Urinary bladder (tissue), 4 donors: Measurements from ENCODE around the gene PARVA. TPM values are rescaled to one million over a fixed set of nuclear protein-coding genes. Genes with fewer than 3 reads are reported as not detected.
A peak's percentile ranks its signal among the peaks of the same experiment; 100 is the strongest.
"Not testable (repeated sequence)": the region's sequence is repeated elsewhere in the genome, so short reads cannot be mapped to it uniquely, and the experiment has no call there.

Experiments used
- DNase-seq: peaks from one replicate; pipeline ENCODE4 v3.0.0-alpha.2; 2015; ENCODE audit errors: extremely low spot score
- H3K27ac ChIP-seq: one replicate; pipeline ENCODE4 v1.5.1; 2013; ENCODE audit warnings: low read depth, mild to moderate bottlenecking, moderate library complexity
- H3K36me3 ChIP-seq: one replicate; pipeline ENCODE4 v1.6.1; 2013; ENCODE audit warnings: mild to moderate bottlenecking, moderate library complexity; ENCODE audit not compliant: insufficient read depth
- H3K4me1 ChIP-seq: one replicate; pipeline ENCODE4 v1.6.1; 2013; ENCODE audit warnings: mild to moderate bottlenecking, moderate library complexity; ENCODE audit not compliant: insufficient read depth
- H3K4me3 ChIP-seq: one replicate; pipeline ENCODE4 v1.5.1; 2013; ENCODE audit warnings: low read depth, low read length
- WGBS: extraction: QIAGEN DNeasy Blood & Tissue Kit; methylation state at CpG from one replicate; pipeline ENCODE4 v1.1.7; 2013; 5-methylcytosine and 5-hydroxymethylcytosine counted together
- polyA plus RNA-seq: library from polyadenylated mRNA; stranded (reverse); fragments of 200-250 nt; gene quantifications from one replicate; pipeline ENCODE4 v1.2.3, GENCODE V29; 2013
- total RNA-seq: library from RNA; depleted of rRNA; stranded (reverse); fragments of >200 nt; gene quantifications from one replicate; pipeline ENCODE4 v1.2.3, GENCODE V29; 2014
- donor health status: healthy with polysubstance abuse.
- donor health status: healthy.

The PARVA gene
- total RNA-seq = 69.8 TPM
- polyA plus RNA-seq = 128 TPM

GRCh38 chr11:12377106-12377823, at the start of gene PARVA:
TSS of gene PARVA (plus strand) at chr11:12377571. CDS start at chr11:12377648, 77 bp downstream.
- Histone ChIP-seq H3K4me1 (no peaks in the 10 kb centered on the region), H3K27ac (peak within 1 kb of the TSS; percentile 95), H3K4me3 (peak within 1 kb of the TSS; percentile 72), H3K36me3 (no peaks in the 10 kb centered on the region)
- 6% methylated on average over 55 of the region's 55 CpGs for WGBS
- DNase-seq = no peak

DNA sequence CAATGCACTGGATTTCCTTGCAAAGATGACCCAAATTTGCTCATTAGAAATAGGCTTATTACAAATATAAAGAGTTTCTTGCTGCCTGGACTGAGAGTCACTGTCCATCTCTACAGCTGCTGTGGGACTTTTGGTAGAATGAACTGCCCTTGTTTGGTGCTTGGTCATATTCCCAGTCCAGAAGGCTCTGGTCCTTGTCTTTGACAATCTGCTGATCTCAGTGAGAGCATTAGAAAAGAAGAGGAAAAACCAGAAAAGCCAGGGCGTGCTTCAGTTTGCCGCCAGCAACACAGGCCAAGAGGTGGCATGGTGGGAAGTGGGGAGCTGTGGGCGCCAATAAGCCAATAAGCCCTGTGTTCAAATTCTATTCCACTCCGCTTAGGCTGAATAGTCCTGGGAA, 48.2 kb upstream of the PARVA start:
- WGBS = 66% methylated on average over 4 of the region's 4 CpGs
- Histone ChIP-seq H3K4me1 (no peaks in the 10 kb centered on the region), H3K4me3 (no peak overlapping the region), H3K36me3 (no peaks in the 10 kb centered on the region), H3K27ac (no peak overlapping the region)
- no peak for DNase-seq

- Histone ChIP-seq H3K36me3 (no peaks in the 10 kb centered on the region), H3K27ac (no peak overlapping the region), H3K4me1 (no peaks in the 10 kb centered on the region), H3K4me3 (no peak overlapping the region)
- WGBS = 60% methylated on average over 2 of the region's 2 CpGs
- DNase-seq = no peak
These were observed 47.6 kb upstream of the PARVA start for GRCh38 chr11:12329797-12330196.

- Histone ChIP-seq H3K4me3 (no peak overlapping the region), H3K4me1 (no peaks in the 10 kb centered on the region), H3K36me3 (no peaks in the 10 kb centered on the region), H3K27ac (no peak overlapping the region)
- 60% methylated on average over 7 of the region's 7 CpGs for WGBS
- no peak for DNase-seq
These were observed 46.7 kb upstream of the PARVA start for GRCh38 chr11:12330485-12331231.

DNA sequence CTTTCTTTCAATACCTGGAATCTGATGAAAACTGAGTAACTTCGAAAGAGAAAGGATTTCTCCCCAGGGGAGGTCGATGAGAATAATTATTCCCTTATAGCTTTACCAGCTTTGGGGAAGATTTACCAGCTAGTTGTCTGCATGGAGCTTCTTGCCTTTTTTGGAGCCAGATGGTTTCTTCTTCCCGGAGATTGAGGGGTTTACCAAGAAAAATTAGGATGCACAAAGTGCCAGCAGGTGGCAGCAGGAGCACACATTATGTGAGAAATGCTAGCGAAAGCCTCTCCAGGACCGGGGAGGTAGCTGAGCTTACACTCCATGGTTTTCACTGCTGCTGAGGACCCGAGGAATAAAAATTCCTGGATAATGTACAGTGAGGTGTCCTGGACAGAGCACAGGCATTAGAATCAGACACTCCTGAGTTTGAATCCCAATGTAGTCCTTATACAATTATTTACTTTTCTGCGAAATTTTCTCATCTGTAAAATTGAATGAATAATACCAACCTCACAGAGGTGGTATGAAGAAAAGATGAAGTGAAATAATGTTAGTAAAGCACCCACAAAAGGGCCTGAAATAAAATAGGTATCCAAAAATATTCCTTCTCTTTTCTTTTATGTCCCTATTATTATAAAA, 46.0 kb upstream of the PARVA start:
- H3K36me3 ChIP-seq = no peaks in the 10 kb centered on the region
- no peak overlapping the region for H3K27ac ChIP-seq
- DNase-seq = peak; percentile 82
- no peaks in the 10 kb centered on the region for H3K4me1 ChIP-seq
- H3K4me3 ChIP-seq = no peak overlapping the region
- WGBS = 7% methylated on average over 7 of the region's 7 CpGs

- no peaks in the 10 kb centered on the region for H3K36me3 ChIP-seq
- H3K4me3 ChIP-seq = no peak overlapping the region
- WGBS = 73% methylated on average over 6 of the region's 6 CpGs
- no peaks in the 10 kb centered on the region for H3K4me1 ChIP-seq
- H3K27ac ChIP-seq = no peak overlapping the region
- no peak for DNase-seq
These were observed 33.8 kb upstream of the PARVA start for GRCh38 chr11:12343526-12343925.

- Histone ChIP-seq H3K4me1 (no peaks in the 10 kb centered on the region), H3K4me3 (no peak overlapping the region), H3K27ac (no peak overlapping the region), H3K36me3 (no peaks in the 10 kb centered on the region)
- 82% methylated on average over 1 of the region's 1 CpG for WGBS
- no peak for DNase-seq
These were observed 23.8 kb upstream of the PARVA start for GRCh38 chr11:12353534-12353933.

- no peak overlapping the region for H3K4me3 ChIP-seq
- 70% methylated on average over 9 of the region's 9 CpGs for WGBS
- no peak for DNase-seq
- no peaks in the 10 kb centered on the region for H3K36me3 ChIP-seq
- H3K27ac ChIP-seq = no peak overlapping the region
- no peaks in the 10 kb centered on the region for H3K4me1 ChIP-seq
These were observed 22.4 kb upstream of the PARVA start for GRCh38 chr11:12354750-12355545.

DNA sequence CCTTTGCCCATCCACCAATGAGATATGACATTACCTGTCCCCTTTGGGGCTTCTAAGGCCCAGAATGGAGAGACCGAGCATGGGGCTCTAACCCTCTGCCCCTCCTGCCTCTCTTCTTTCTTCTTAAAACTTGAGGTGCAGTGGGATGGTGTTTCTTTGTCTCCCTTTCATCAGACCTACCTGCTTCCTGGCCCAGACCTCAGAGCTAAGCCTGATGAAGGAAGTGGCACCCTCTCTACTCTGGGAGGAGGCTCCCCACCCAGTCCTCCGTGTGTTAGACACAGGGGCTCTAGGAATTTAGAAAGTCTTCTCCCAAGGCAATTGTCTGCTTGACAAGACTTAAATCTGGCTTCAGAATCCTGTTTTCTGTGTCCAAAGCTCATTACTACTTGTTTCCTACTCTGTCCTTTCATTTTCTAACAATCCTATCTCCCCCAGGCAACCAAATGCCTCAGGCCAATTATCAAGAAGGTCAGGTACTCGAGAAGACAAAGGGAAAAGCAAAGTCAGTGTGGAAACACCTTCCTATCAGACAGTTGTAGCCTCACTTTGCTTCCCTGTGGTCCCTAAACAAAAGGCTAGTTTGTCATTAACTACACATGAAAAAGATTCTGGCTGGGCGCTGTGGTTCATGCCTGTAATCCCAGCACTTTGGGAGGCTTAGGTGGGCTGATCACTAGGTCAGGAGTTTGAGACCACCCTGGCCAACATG, 20.3 kb upstream of the PARVA start:
- DNase-seq = no peak
- Histone ChIP-seq H3K4me3 (no peak overlapping the region), H3K4me1 (no peaks in the 10 kb centered on the region), H3K27ac (no peak overlapping the region), H3K36me3 (no peaks in the 10 kb centered on the region)
- 89% methylated on average over 4 of the region's 4 CpGs for WGBS

- H3K36me3 ChIP-seq, DNase-seq: not testable (repeated sequence)
- WGBS = 96% methylated on average over 3 of the region's 3 CpGs
These were observed 19.7 kb upstream of the PARVA start for GRCh38 chr11:12357697-12358096.

DNA sequence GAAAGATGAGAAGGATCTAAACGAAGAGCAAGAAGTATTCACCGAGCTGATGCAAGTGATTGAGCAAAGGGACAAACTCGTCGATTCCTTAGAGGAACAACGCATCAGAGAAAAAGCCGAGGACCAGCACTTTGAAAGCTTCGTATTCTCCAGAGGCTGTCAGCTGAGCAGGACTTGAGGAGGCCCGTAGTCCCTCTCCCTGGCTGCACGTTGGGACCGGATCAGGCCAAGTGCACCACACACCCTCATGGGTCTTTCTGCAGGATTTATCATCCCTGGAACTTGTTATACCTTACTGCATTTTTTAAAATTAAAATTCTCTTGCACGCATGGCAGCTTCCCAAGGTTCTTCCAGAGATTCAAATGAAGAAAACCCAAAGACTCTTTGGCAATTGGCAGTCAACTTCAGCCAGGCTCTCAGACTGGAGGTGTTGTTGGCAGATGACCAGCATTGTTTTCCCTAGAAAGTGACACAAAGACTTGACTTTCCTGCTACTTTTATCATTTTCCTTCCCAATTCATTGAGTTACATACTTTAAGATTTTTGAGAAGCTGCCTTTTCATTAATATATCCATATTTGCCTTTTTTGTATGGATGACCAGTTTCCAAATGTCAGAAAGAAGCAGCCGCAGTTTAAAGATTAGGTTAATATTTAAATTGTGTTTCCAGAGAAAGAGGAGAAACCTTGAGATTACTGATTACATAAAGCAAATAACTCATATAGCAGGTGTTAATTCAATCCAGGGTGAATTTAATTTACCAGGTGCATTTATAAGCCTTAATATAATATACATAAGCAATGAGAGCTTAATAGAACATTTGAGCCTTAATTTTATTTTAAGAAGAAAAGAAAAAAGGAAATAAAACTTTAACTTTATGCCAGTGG, 18.8 kb upstream of the PARVA start:
- H3K27ac ChIP-seq = no peak overlapping the region
- H3K36me3 ChIP-seq = no peaks in the 10 kb centered on the region
- 94% methylated on average over 12 of the region's 12 CpGs for WGBS
- no peaks in the 10 kb centered on the region for H3K4me1 ChIP-seq
- DNase-seq = no peak
- no peak overlapping the region for H3K4me3 ChIP-seq

More at GRCh38 chr11:12357697-12358096, 19.7 kb upstream of the PARVA start:
- H3K4me1 ChIP-seq, H3K4me3 ChIP-seq, H3K27ac ChIP-seq: not testable (repeated sequence)

- Histone ChIP-seq H3K36me3 (no peaks in the 10 kb centered on the region), H3K4me1 (no peaks in the 10 kb centered on the region), H3K27ac (no peak overlapping the region), H3K4me3 (no peak overlapping the region)
- no peak for DNase-seq
- WGBS = 91% methylated on average over 5 of the region's 5 CpGs
These were observed 17.6 kb upstream of the PARVA start for GRCh38 chr11:12359761-12360160.
